GM12878 (cell line): ENCODE data around the gene HSPA1A. TPM values are rescaled to one million over a fixed set of nuclear protein-coding genes. Genes with fewer than 3 reads are reported as not detected.
A peak's percentile ranks its signal among the peaks of the same experiment; 100 is the strongest.
"Not testable (repeated sequence)": the region's sequence is repeated elsewhere in the genome, so short reads cannot be mapped to it uniquely, and the experiment has no call there.

Experiments used
- ATAC-seq: fragments of 200-7000 bp; cut with Tn5 transposase; 3 replicates; pipeline ENCODE4 v1.9.1; 2020; ENCODE audit warnings: mild to moderate bottlenecking, moderate library complexity
- BruUV-seq: library from RNA; stranded (reverse); fragments of 400-500 nt; replicated peaks from 2 replicates; lab custom pipeline; 2021; lab: Mats Ljungman, UMichigan
- CTCF ChIA-PET: fragments of 300-600 bp; sonication (Branson Sonifier 250); formaldehyde crosslinking; extraction: SDS; loops from one replicate; lab custom pipeline; 2021; ENCODE audit warnings: inconsistent platforms; lab: Yijun Ruan, JAX
- POLR2A ChIA-PET: fragments of 350-600 bp; formaldehyde crosslinking; extraction: SDS; loops from one replicate; lab custom pipeline; 2021; ENCODE audit warnings: inconsistent platforms; lab: Charles Lee
- RAD21 ChIA-PET: fragments of 300-600 bp; sonication (Branson Sonifier 250); formaldehyde crosslinking; loops from one replicate; lab custom pipeline; 2023; ENCODE audit warnings: antibody characterized with exemption; ENCODE audit not compliant: unreplicated experiment; lab: Charles Lee
- SMC1A ChIA-PET: fragments of 300-600 bp; sonication (Branson Sonifier 250); formaldehyde crosslinking; loops from one replicate; lab custom pipeline; 2023; ENCODE audit not compliant: unreplicated experiment, uncharacterized antibody; lab: Charles Lee
- DNase-seq: peaks from one replicate; pipeline ENCODE4 v3.0.0-alpha.2; 2011; ENCODE audit warnings: low read depth, low spot score
- FAIRE-seq: peaks from 3 replicates; lab custom pipeline; 2011; peaks lifted over from hg19 to GRCh38; lab: Jason Lieb, UNC
- H2AFZ ChIP-seq: 2 replicates; pipeline ENCODE4 v1.6.0; 2011; ENCODE audit warnings: low read depth, low read length, control low read depth; ENCODE audit not compliant: control insufficient read depth
- H3K27ac ChIP-seq: 2 replicates; pipeline ENCODE4 v1.5.1; 2011; ENCODE audit warnings: control low read depth; ENCODE audit not compliant: control insufficient read depth, insufficient read depth
- H3K27me3 ChIP-seq, 2 experiments: replicated peaks in 1 of 2; 2 replicates each; pipeline versions ENCODE4 v1.6.0 to v1.6.1; 2011; ENCODE audit warnings: low read length in 1 of 2; ENCODE audit not compliant: control insufficient read depth in 2 of 2, insufficient read depth in 2 of 2
- H3K36me3 ChIP-seq, 2 experiments: 2 replicates each; pipeline ENCODE4 v1.5.1; 2011; ENCODE audit warnings: low read length in 1 of 2; ENCODE audit not compliant: control insufficient read depth in 2 of 2, insufficient read depth in 2 of 2
- H3K4me1 ChIP-seq: 2 replicates; pipeline ENCODE4 v1.6.1; 2011; ENCODE audit warnings: mild to moderate bottlenecking, low read length, moderate library complexity, mixed read lengths; ENCODE audit not compliant: control insufficient read depth, insufficient read depth
- H3K4me2 ChIP-seq: 2 replicates; pipeline ENCODE4 v1.6.0; 2011; ENCODE audit warnings: control low read depth; ENCODE audit not compliant: control insufficient read depth, insufficient read depth
- H3K4me3 ChIP-seq: fragments of 200-600 bp; sonication (generic); 2 replicates; pipeline ENCODE4 v1.5.1; 2016
- H3K79me2 ChIP-seq: 2 replicates; pipeline ENCODE4 v1.6.0; 2011; ENCODE audit warnings: low read length; ENCODE audit not compliant: control insufficient read depth, insufficient read depth
- H3K9ac ChIP-seq: 2 replicates; pipeline ENCODE4 v1.8.0; 2011; ENCODE audit warnings: low read length, control low read depth, mixed read lengths; ENCODE audit not compliant: control insufficient read depth, insufficient read depth
- H3K9me3 ChIP-seq: replicated peaks from 3 replicates; pipeline ENCODE4 v1.5.1; 2011; ENCODE audit warnings: mild to moderate bottlenecking, low read length; ENCODE audit not compliant: control insufficient read depth, insufficient read depth
- H4K20me1 ChIP-seq: 2 replicates; pipeline ENCODE4 v1.6.0; 2011; ENCODE audit not compliant: control insufficient read depth, insufficient read depth
- CHD1 ChIP-seq: IDR thresholded peaks from 2 replicates; pipeline ENCODE4 v1.6.1; 2012; ENCODE audit warnings: low read depth, low read length, improper control_type of control experiment
- IKZF2 ChIP-seq, 2 experiments: fragments of 450-650 bp; IDR thresholded peaks; 2 replicates each; pipeline ENCODE4 v1.6.1; 2017; ENCODE audit warnings: mild to moderate bottlenecking in 2 of 2, moderate library complexity in 2 of 2
- WGBS: methylation state at CpG from one replicate; pipeline ENCODE4 v1.1.6; 2016; ENCODE audit warnings: low lambda C conversion rate; ENCODE audit not compliant: insufficient replicate concordance, insufficient coverage; ENCODE audit errors: missing lambda C conversion rate; 5-methylcytosine and 5-hydroxymethylcytosine counted together
- in situ Hi-C: fragments of 300-500 bp; cut with MboI; formaldehyde crosslinking; loops from 9 replicates; pipeline ENCODE4 v1.14.3; 2018; ENCODE audit warnings: mixed read lengths
- intact Hi-C: fragments of 100-400 bp; cut with micrococcal nuclease; formaldehyde crosslinking; loops from one replicate; pipeline ENCODE4 v1.14.2; 2022; ENCODE audit not compliant: unreplicated experiment
- polyA plus RNA-seq, 11 experiments: library from polyadenylated mRNA; depleted of rRNA in 4 of 11; unstranded in 6 of 11; stranded (reverse) in 5 of 11; fragments of >200 nt; fragmentation: Nextera tagmentation in 4 of 11; fragmentation: Illumina TruSeq in 1 of 11; extraction: Ambion mirVana in 4 of 11; extraction: Trizol in 1 of 11; gene quantifications; 1 replicate in 1 of 11; 2 replicates in 10 of 11; pipeline versions ENCODE4 v1.2.1 to v1.2.3, GENCODE V29; 2011 to 2016; ENCODE audit warnings: inconsistent platforms in 2 of 11, missing spikeins in 2 of 11, low read depth in 1 of 11
- total RNA-seq, 4 experiments: library from RNA; depleted of rRNA in 3 of 4; stranded (reverse); fragments of >200 nt in 3 of 4; fragmentation: Illumina TruSeq in 1 of 4; extraction: Trizol in 1 of 4; gene quantifications; 2 replicates each; pipeline versions ENCODE4 v1.2.1 to v1.2.3, GENCODE V29; 2013 to 2021
- TF ChIP-seq, protein P1 (sequence below): fragments of 450-650 bp; IDR thresholded peaks from 2 replicates; pipeline ENCODE4 v1.6.1; 2017; ENCODE audit warnings: low read depth, mild to moderate bottlenecking, moderate library complexity

Gene HSPA1A
- total and polyA plus RNA-seq, 10 of the 15 experiments (the other 5 are each of a cell fraction or from before 2014, with no cell fraction given) = 0.29 to 51.8 (median 17.5) TPM

DNA sequence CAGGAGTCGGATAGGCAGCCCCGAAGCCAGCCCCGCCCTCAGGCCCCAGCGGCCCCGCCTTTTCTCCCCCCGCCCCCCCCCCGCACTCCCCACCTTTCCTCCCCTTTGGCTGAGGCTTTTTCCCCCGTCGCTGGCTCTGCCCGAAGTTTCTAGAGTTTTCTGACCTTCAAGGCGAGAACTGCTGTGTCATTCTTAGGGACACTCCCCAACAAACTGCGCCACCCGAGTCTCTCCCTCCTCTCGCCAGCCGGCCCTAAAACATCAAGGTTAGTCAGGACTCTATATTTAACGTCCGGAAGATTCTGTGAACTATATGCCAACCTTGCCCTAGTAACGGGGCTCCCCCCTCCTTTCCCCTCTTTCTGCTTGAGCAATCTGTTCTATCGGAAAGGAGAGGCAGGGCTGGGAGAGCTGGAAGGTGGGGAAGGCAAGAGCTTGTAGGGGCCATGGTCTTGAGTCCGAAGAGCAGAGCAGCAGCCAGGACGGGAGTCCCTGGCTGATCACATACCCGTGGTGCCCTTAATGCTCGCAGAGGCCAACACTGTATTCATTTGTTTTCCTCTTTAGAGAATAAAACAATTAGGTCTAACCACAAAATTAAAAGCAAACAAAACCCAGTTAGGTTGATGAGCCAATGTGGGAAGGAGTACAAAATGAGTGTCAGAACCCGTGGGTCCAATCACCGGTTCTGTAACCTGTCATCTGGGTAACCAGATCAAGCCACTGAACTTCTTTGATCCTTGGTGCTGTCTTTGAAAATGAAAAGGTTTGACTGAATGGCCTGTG lies 6.9 kb downstream of the HSPA1A start (continued):
- TF ChIP-seq IKZF2 (IDR thresholded peaks at IDR 0.05) (peak in 1 of 2 experiments; percentile 34; a peak in 1 of 4 replicates), CHD1 (0 out of 2 replicates have a peak, but pooled peaks have one; percentile 57)
- TF ChIP-seq, protein P1, sequence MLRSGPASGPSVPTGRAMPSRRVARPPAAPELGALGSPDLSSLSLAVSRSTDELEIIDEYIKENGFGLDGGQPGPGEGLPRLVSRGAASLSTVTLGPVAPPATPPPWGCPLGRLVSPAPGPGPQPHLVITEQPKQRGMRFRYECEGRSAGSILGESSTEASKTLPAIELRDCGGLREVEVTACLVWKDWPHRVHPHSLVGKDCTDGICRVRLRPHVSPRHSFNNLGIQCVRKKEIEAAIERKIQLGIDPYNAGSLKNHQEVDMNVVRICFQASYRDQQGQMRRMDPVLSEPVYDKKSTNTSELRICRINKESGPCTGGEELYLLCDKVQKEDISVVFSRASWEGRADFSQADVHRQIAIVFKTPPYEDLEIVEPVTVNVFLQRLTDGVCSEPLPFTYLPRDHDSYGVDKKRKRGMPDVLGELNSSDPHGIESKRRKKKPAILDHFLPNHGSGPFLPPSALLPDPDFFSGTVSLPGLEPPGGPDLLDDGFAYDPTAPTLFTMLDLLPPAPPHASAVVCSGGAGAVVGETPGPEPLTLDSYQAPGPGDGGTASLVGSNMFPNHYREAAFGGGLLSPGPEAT = peak; percentile 26; the same call in 1 of the 2 replicates

DNA sequence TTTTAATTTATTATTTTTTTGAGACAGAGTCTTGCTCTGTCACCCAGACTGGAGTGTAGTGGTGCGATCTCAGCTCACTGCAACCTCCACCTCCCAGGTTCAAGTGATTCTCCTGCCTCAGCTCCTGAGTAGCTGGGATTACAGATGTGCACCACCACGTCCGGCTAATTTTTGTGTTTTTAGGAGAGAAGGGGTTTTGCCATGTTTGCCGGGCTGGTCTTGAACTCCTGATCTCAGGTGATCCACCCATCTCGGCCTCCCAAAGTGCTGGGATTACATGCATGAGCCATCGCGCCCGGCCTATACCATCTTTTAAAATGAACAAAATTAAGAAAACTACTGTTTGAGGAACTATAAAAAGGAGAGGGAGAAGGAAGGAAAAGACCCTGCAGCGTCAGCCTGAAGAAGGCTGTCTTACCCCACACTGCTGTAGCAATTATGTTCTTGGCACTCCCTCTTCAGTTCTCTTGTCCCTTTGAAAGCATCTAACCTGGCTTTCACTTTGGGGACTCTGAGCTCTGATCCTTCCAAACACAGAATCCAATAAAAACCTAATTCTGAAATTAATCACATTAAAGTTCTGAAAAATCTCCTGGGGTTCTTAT lies 8.4 kb downstream of the HSPA1A start:
- H3K4me3 ChIP-seq, H3K9me3 ChIP-seq, H3K4me1 ChIP-seq, H3K9ac ChIP-seq, H2AFZ ChIP-seq, ATAC-seq, DNase-seq, H3K79me2 ChIP-seq, H3K27me3 ChIP-seq, FAIRE-seq, H3K36me3 ChIP-seq, BruUV-seq, in situ Hi-C loops, H3K4me2 ChIP-seq, H3K27ac ChIP-seq, H4K20me1 ChIP-seq: not testable (repeated sequence)
- ChIA-PET RAD21 (interaction anchor here (1.0 to 1.9 kb wide), 7 partner anchors 8 to 87 kb away, joined by 4 to 10 read pairs (median 6); partner anchors contain the start of genes CLIC1, LSM2 and MSH5), CTCF (interaction anchor here (0.7 to 2.0 kb wide), 9 partner anchors 8 to 225 kb away, joined by 3 to 5 read pairs (median 4); partner anchors contain the start of genes DDAH2, MSH5 and NEU1), SMC1A (interaction anchor here (1.0 to 2.5 kb wide), 12 partner anchors 9 to 120 kb away, joined by 3 to 13 read pairs (median 5); partner anchors contain the start of genes ABHD16A and LSM2), POLR2A (interaction anchor here (0.6 to 11.3 kb wide), 8 partner anchors 10 to 231 kb away, joined by 3 to 158 read pairs (median 18); partner anchors contain the start of genes CLIC1, HSPA1A, HSPA1L and LSM2)
- WGBS = 88% methylated on average over 9 of the region's 9 CpGs
- intact Hi-C loops = loop anchor here (10.0 kb wide), 1 partner anchor 49 kb away; the partner anchor contains the start of gene VWA7
